ENCODE results near the gene BLOC1S4.

Gene BLOC1S4

DNA sequence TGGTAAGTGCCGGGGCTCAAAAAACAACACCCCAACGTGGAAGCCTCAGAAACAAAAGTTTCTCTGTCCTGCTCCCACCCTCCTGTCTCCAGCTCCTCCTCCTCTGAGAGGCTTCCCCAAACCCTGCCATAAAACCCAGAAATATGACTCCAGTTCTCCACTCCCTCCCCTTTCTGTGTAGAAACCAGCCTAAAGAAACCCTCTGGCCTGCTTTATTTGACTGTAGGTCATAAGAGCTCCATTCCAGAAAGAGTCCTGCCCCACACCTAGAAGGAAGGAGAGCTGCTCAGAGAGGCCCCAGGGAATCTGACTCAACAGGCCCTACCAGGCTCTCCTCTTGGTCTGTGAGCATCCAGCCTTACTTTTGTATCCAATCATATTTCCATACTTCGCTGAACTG is 23.2 kb upstream of the BLOC1S4 start:
- no peak for DNase-seq

- no peak for DNase-seq
Observed at GRCh38 chr4:6693231-6694176, 22.5 kb upstream of the BLOC1S4 start, which contains the start of gene S100P. Gene S100P (plus strand): TSS chr4:6693878. CDS start chr4:6693933, 55 bp downstream.

- DNase-seq: no peak
Observed at GRCh38 chr4:6694177-6694901, 21.6 kb upstream of the BLOC1S4 start.

GRCh38 chr4:6695660-6696610 is 20.0 kb upstream of the BLOC1S4 start:
- DNase-seq: peak; percentile 88

DNA sequence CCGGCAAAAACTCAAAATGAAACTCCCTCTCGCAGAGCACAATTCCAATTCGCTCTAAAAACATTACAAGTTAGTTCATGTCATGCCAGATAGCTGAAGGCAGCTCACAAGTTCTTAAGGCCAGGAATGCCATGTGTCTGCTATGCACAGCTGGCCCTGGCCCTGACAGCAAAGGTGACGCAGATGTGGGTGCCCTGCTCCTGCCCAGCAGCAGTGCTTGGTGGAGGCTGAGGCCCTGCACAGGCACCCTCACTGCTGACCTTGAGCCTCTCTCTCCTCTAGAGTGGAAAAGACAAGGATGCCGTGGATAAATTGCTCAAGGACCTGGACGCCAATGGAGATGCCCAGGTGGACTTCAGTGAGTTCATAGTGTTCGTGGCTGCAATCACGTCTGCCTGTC is 19.4 kb upstream of the BLOC1S4 start:
- DNase-seq: no peak

DNA sequence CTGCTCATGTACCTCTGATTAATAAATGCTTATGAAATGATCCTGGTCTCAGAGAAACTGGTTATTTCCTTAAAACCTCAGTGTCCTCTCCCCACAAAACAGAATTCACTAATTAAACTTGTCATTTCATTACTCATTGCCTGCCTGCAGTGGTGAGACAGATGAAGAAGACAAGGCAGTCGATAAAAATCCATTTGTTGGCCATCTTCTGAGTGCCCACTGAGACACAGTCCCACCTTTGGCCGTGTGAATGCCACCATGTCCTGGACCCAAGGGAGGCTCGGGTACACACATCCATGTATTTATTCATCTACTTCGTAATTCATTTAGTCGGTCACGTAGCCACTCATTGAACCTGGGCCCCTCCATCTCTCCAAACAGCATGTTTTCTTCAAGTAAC is 18.8 kb upstream of the BLOC1S4 start:
- DNase-seq: no peak

DNA sequence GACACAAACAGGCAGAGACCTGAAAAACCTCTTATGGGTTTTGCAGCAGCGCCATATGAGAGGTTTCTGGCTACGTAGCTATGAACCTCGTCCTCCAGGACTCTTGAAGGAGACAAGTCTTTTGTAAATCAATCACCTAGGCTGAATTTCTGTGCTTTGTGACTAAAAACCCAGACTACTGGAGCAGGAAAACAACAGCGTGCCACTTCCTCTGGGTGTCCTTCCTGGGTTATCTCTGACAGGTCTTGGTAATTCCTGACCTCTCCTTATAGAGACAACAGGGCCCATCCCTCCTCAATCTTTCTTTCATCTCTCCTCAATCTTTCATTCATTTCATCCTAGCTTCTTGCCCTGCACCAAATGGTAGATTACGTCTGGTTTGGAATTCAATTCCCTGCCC is 16.6 kb upstream of the BLOC1S4 start:
- no peak for DNase-seq

GRCh38 chr4:6699903-6700302 is 16.1 kb upstream of the BLOC1S4 start:
- no peak for DNase-seq

DNA sequence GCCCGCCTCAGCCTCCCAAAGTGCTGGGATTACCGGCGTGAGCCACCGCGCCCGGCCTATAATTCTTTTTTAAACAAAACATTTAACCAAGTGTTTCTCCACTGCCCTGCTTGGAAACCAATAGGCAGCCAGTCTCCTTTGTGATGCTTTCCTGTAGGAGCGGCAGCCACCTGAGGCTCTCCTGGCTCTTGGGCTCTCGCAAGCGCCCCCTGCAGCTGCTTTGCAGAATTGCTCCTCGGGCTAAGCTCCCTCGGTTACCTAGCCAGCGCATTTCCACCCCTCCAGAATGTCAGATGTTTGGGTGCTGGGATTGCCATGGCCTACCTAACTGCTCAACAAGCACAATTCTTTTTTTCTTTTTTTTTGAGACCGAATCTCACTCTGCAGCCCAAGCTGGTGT is 14.6 kb upstream of the BLOC1S4 start:
- no peak for DNase-seq

GRCh38 chr4:6702761-6703160 is 13.2 kb upstream of the BLOC1S4 start:
- DNase-seq: no peak

DNA sequence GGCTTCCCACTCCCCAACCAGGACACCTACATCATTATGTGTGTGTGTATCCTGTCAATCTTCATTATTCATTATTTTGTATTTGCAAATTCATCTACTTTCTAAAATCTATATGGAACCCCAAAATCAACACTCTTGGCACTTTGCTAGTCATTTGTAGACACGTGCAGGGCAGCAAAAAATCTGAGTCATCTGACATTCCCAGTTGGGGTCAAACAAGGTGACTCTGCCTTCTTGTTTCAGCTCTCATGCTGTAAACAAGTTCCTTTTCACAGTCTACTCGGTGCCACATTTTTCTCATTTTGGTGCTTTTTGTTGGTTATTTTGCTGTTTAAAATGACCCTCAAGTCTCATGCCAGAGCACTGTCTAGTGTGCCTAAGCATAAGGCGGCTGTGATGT is 12.2 kb upstream of the BLOC1S4 start:
- DNase-seq: no peak

- DNase-seq: no peak
Observed at GRCh38 chr4:6705646-6706045, 10.3 kb upstream of the BLOC1S4 start.

- no peak for DNase-seq
Observed at GRCh38 chr4:6706173-6706572, 9.8 kb upstream of the BLOC1S4 start.

DNA sequence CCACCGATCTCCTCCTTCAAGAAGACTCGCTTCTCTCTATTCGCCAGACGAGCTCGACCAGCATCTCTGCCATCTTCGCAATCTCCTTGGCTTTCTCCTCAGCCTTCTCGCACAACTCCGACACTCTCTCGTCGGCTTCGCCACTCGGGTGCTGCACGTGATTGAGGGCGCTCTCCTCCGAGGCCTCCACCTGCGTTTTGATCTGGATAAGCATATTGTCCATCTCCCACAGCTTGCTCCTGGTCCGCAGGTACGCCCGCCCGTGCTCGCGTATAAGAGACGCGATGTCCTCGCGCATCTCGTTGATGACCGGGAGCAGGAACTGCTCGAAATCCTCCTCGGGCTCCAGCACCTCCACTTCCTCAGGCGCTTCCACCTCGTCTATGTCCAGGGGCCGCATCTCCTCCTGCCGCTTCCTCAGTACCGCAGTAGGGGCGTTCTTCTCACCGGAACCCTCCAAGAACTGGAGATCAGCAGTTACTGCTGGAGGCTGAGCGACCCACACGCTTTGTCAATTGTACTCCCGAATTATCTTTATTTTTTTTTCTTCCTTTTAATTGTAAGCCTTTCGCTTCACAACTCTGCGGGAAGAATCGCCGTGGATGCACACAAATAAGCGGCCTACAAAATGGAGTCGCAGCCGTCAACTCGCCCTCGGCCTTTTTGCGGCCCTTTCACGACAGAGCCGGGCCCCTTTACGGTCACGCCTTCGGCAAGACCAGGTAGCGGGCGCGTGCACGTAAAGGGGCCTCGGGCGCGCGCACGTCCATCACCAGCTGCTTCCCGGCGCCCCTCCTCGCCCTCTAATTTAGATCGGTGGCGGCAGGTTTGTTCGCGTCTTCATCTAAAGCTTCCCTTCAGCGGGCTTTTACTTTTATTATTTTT is 6.5 kb upstream of the BLOC1S4 start, which contains the start of gene MRFAP1L1:
Gene MRFAP1L1, minus strand, starts transcription at position 636 of the 885 bp plus-strand sequence. Its CDS starts 236 bp downstream, at position 400.
- peak; percentile 97 for DNase-seq

GRCh38 chr4:6710282-6710681 is 5.7 kb upstream of the BLOC1S4 start:
- DNase-seq: no peak

DNA sequence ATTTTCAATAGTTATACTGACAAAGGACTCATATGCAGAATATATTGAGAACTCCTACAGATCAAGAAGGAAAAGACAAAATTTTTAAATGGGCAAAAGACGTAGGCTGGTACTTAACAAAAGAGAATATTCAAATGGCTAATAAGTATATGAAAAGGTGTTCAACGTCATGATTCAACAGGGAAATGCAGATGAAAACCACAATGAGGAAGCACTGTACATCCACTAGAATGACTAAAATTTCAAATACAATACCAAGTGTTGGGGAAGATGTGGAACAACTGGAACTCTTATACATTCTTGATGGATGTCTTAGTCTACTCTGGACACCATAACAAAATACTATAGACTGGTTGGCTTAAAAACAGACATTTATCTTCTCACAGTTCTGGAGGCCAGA is 5.0 kb upstream of the BLOC1S4 start:
- DNase-seq: no peak

GRCh38 chr4:6714954-6715353 is 1.0 kb upstream of the BLOC1S4 start:
- no peak for DNase-seq

GRCh38 chr4:6715704-6716017 is 313 bp upstream of the BLOC1S4 start:
- DNase-seq: no peak

DNA sequence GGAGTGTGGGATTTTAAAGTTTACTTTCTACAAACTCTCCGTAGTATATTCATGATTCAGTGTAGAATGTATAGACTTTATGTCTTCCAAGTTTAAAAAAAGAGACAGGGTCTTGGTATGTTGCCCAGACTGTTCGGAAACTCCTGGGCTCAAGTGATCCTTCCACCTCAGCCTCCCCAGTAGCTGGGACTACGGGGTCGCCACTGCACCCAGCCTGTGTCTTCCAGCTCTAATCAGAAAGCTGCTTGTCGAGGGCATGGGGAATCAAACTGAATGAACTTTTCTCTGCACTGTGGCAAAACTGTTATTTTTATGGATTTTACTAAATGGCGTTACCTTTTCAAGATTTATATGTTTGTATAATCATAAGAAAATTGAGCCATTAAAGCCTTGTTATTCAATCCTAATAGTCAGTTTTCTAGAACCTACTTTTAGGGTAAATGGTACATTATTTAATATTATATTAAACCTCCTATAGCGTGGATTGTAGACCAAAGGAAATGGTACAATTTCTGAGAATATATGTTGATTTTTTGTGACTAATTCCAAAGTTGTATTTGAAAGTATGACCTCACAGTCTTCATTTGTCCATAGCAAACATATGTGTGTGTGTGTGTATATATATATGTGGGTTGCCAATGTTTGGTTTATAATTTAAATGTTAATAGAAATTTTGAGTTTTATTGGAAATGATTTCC is 1.1 kb downstream of the BLOC1S4 start:
- DNase-seq: no peak

DNA sequence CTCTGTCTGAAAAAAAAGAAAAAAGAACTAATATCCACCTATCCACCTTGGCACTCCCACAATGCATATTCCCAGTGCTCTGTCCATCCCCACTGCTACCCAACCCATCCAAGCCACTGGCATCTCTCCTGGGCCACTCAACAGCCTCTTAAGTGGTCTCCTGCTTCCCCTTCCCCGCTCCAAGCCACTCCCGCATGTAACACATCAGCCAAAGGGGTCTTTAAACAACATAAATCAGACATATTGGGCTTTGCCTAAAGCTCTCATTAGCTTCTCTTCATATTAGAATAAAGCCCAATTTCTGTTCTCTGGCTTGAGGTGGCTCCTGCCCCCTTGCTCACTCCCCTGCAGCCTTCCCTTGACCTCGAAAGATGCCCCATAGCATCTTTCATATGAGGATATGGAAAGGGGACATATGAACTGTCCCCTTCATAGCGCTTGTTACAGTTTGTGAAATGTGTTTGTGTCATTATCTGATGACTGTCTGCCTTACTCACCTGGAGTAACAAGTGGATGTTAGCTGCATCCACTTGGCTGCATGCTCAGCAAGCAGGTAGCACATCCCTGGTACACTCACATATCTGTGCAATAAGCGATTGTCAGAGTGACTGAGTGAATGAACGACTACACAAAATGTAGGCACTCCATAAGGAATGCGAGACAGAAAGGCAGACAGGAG is 3.1 kb downstream of the BLOC1S4 start:
- DNase-seq: no peak

All from CD4-positive, alpha-beta T cell treated with Interleukin-4 for 4 hours (primary cell).